Smooth muscle cell (in vitro differentiated cells): Measurements from ENCODE around the gene RPTOR. TPM values are rescaled to one million over a fixed set of nuclear protein-coding genes. Genes with fewer than 3 reads are reported as not detected.

Experiments
- DNase-seq: peaks from one replicate; lab custom pipeline; 2025; ENCODE audit not compliant: unreplicated experiment; lab: John Stamatoyannopoulos, UW
- H2AFZ ChIP-seq: fragments of 200-600 bp; sonication (generic); 2 replicates; pipeline ENCODE4 v1.6.0; 2016; ENCODE audit warnings: antibody characterized with exemption, low read depth, mild to moderate bottlenecking
- H3F3A ChIP-seq: fragments of 200-600 bp; sonication (generic); 2 replicates; pipeline ENCODE4 v1.6.0; 2017; ENCODE audit warnings: antibody characterized with exemption, low read depth
- H3K27ac ChIP-seq: fragments of 200-600 bp; sonication (generic); 2 replicates; pipeline ENCODE4 v1.5.1; 2016; ENCODE audit warnings: low read depth, mild to moderate bottlenecking
- H3K27me3 ChIP-seq: fragments of 200-600 bp; sonication (generic); 2 replicates; pipeline ENCODE4 v1.6.1; 2016; ENCODE audit warnings: low read depth, mild to moderate bottlenecking
- H3K36me3 ChIP-seq: fragments of 200-600 bp; sonication (generic); 2 replicates; pipeline ENCODE4 v1.5.1; 2016; ENCODE audit warnings: low read depth
- H3K4me1 ChIP-seq: fragments of 200-600 bp; sonication (generic); 2 replicates; pipeline ENCODE4 v1.5.1; 2016; ENCODE audit warnings: low read depth
- H3K4me2 ChIP-seq: fragments of 200-600 bp; sonication (generic); 2 replicates; pipeline ENCODE4 v1.6.0; 2016; ENCODE audit warnings: mild to moderate bottlenecking
- H3K4me3 ChIP-seq: fragments of 200-600 bp; sonication (generic); 2 replicates; pipeline ENCODE4 v1.5.1; 2016; ENCODE audit warnings: mild to moderate bottlenecking
- H3K79me2 ChIP-seq: fragments of 200-600 bp; sonication (generic); 2 replicates; pipeline ENCODE4 v1.6.0; 2016; ENCODE audit warnings: low read depth, mild to moderate bottlenecking
- H3K9ac ChIP-seq: fragments of 200-600 bp; sonication (generic); 2 replicates; pipeline ENCODE4 v1.6.0; 2016; ENCODE audit warnings: low read depth
- H3K9me3 ChIP-seq: fragments of 200-600 bp; sonication (generic); replicated peaks from 2 replicates; pipeline ENCODE4 v1.5.1; 2016; ENCODE audit warnings: low read depth
- H4K20me1 ChIP-seq: fragments of 200-600 bp; sonication (generic); 2 replicates; pipeline ENCODE4 v1.6.0; 2016; ENCODE audit warnings: low read depth
- CTCF ChIP-seq: fragments of 200-600 bp; sonication (generic); IDR thresholded peaks from 2 replicates; pipeline ENCODE4 v1.5.1; 2017; ENCODE audit warnings: borderline replicate concordance, mild to moderate bottlenecking, antibody characterized with exemption; ENCODE audit not compliant: insufficient read depth, poor library complexity, severe bottlenecking
- WGBS: methylation state at CpG from one replicate; pipeline ENCODE4 v1.1.7; 2016; ENCODE audit warnings: low lambda C conversion rate; 5-methylcytosine and 5-hydroxymethylcytosine counted together
- polyA plus RNA-seq: library from polyadenylated mRNA; unstranded; fragments of >200 nt; fragmentation: Nextera tagmentation; extraction: Ambion mirVana; gene quantifications from 2 replicates; pipeline ENCODE4 v1.2.1, GENCODE V29; 2016
- total RNA-seq: library from RNA; depleted of rRNA; stranded (reverse); fragments of >200 nt; gene quantifications from 2 replicates; pipeline ENCODE4 v1.2.3, GENCODE V29; 2014

Gene RPTOR
- total and polyA plus RNA-seq, 2 experiments from 2014 or later = 10.6 to 12.2 TPM

GRCh38 chr17:80902197-80902962 is 357.7 kb downstream of the RPTOR start:
- Histone ChIP-seq H3K9me3 (no peaks in the 10 kb centered on the region), H3K9ac (no peak overlapping the region), H4K20me1 (no peaks in the 10 kb centered on the region), H3K27me3 (no peaks in the 10 kb centered on the region), H3K36me3 (no peaks in the 10 kb centered on the region), H3K79me2 (no peaks in the 10 kb centered on the region), H2AFZ (no peak overlapping the region), H3K4me3 (no peak overlapping the region), H3K4me1 (no peaks in the 10 kb centered on the region), H3K27ac (no peak overlapping the region), H3K4me2 (no peak overlapping the region), H3F3A (no peaks in the 10 kb centered on the region)
- TF ChIP-seq CTCF = no peak
- DNase-seq = no peak
- 93% methylated on average over 29 of the region's 29 CpGs for WGBS

GRCh38 chr17:80902963-80903611 is 358.4 kb downstream of the RPTOR start:
- no peaks in the 10 kb centered on the region for H3K27me3 ChIP-seq
- TF ChIP-seq CTCF = no peak

GRCh38 chr17:80904036-80904753 is 359.6 kb downstream of the RPTOR start:
- WGBS = 93% methylated on average over 30 of the region's 30 CpGs
- Histone ChIP-seq H3K4me3 (no peak overlapping the region), H3K4me2 (no peak overlapping the region), H3K79me2 (no peaks in the 10 kb centered on the region), H2AFZ (no peak overlapping the region), H3K4me1 (no peaks in the 10 kb centered on the region), H3K36me3 (no peaks in the 10 kb centered on the region), H3K9ac (no peak overlapping the region), H3F3A (no peaks in the 10 kb centered on the region), H4K20me1 (no peaks in the 10 kb centered on the region), H3K27me3 (no peaks in the 10 kb centered on the region), H3K9me3 (no peaks in the 10 kb centered on the region), H3K27ac (no peak overlapping the region)
- no peak for DNase-seq
- TF ChIP-seq CTCF = no peak

More at GRCh38 chr17:80902963-80903611, 358.4 kb downstream of the RPTOR start:
- no peak overlapping the region for H3K4me3 ChIP-seq
- no peak overlapping the region for H3K4me2 ChIP-seq
- H4K20me1 ChIP-seq = no peaks in the 10 kb centered on the region
- H3K9me3 ChIP-seq = no peaks in the 10 kb centered on the region
- H3K36me3 ChIP-seq = no peaks in the 10 kb centered on the region
- no peak for DNase-seq
- WGBS = 97% methylated on average over 29 of the region's 29 CpGs
- no peaks in the 10 kb centered on the region for H3F3A ChIP-seq
- no peak overlapping the region for H3K27ac ChIP-seq
- H3K79me2 ChIP-seq = no peaks in the 10 kb centered on the region
- H3K9ac ChIP-seq = no peak overlapping the region
- H2AFZ ChIP-seq = no peak overlapping the region
- H3K4me1 ChIP-seq = no peaks in the 10 kb centered on the region
